SK-N-SH (cell line): ENCODE data around the gene CRTC2.

Source experiments
- CHD2 ChIP-seq: fragments of 150-350 bp; IDR thresholded peaks from 2 replicates; pipeline ENCODE4 v1.6.1; 2018; ENCODE audit warnings: low read length; ENCODE audit not compliant: partially characterized antibody
- CTCF ChIP-seq: fragments of 200-600 bp; sonication (generic); IDR thresholded peaks from 2 replicates; pipeline ENCODE4 v1.6.1; 2017; ENCODE audit warnings: antibody characterized with exemption, mild to moderate bottlenecking, moderate library complexity
- EP300 ChIP-seq, 2 experiments: IDR thresholded peaks; 2 replicates each; pipeline versions ENCODE4 v1.4.0 to v1.6.1; 2012; ENCODE audit warnings: borderline replicate concordance in 1 of 2, low read depth in 1 of 2, low read length in 1 of 2
- FOSL2 ChIP-seq: IDR thresholded peaks from 2 replicates; pipeline ENCODE4 v1.4.0; 2012; ENCODE audit warnings: low read depth, mild to moderate bottlenecking, moderate library complexity, borderline replicate concordance
- JUND ChIP-seq: IDR thresholded peaks from 2 replicates; pipeline ENCODE4 v1.4.0; 2012
- MEF2A ChIP-seq: IDR thresholded peaks from 2 replicates; pipeline ENCODE4 v1.4.0; 2012; ENCODE audit warnings: low read depth, borderline replicate concordance
- NRF1 ChIP-seq: IDR thresholded peaks from 2 replicates; pipeline ENCODE4 v1.6.1; 2012; ENCODE audit warnings: low read depth, mild to moderate bottlenecking, low read length
- POLR2AphosphoS5 ChIP-seq: IDR thresholded peaks from 2 replicates; pipeline ENCODE4 v1.6.1; 2012; ENCODE audit warnings: low read depth, low read length
- RAD21 ChIP-seq: IDR thresholded peaks from 2 replicates; pipeline ENCODE4 v1.6.1; 2012; ENCODE audit warnings: mild to moderate bottlenecking, low read length
- TF ChIP-seq, protein P1 (sequence below): IDR thresholded peaks from 2 replicates; pipeline ENCODE4 v1.6.1; 2012; ENCODE audit warnings: mild to moderate bottlenecking, low read depth, low read length, moderate library complexity

DNA sequence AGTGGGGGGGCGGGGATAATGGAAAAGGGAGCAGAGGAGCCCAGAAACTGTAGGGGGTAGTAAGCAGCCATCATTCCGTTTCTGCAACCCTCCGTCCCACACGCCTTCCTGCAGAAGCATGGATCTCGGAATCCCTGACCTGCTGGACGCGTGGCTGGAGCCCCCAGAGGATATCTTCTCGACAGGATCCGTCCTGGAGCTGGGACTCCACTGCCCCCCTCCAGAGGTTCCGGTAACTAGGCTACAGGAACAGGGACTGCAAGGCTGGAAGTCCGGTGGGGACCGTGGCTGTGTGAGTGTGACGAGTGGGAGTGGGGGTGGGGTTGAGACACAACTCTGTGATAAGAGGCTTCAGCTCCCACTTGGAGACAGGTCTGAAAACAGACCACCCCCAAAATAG, 10.0 kb upstream of the CRTC2 start:
- no peak for TF ChIP-seq POLR2AphosphoS5
- TF ChIP-seq CTCF: no peak
- TF ChIP-seq NRF1: no peak
- TF ChIP-seq CHD2: no peak
- no peak for TF ChIP-seq FOSL2
- no peak for TF ChIP-seq EP300 (IDR thresholded peaks at IDR 0.05; ENCODE audit: borderline replicate concordance in 1 of 2, low read depth in 1 of 2, low read length in 1 of 2)
- TF ChIP-seq, protein P1, sequence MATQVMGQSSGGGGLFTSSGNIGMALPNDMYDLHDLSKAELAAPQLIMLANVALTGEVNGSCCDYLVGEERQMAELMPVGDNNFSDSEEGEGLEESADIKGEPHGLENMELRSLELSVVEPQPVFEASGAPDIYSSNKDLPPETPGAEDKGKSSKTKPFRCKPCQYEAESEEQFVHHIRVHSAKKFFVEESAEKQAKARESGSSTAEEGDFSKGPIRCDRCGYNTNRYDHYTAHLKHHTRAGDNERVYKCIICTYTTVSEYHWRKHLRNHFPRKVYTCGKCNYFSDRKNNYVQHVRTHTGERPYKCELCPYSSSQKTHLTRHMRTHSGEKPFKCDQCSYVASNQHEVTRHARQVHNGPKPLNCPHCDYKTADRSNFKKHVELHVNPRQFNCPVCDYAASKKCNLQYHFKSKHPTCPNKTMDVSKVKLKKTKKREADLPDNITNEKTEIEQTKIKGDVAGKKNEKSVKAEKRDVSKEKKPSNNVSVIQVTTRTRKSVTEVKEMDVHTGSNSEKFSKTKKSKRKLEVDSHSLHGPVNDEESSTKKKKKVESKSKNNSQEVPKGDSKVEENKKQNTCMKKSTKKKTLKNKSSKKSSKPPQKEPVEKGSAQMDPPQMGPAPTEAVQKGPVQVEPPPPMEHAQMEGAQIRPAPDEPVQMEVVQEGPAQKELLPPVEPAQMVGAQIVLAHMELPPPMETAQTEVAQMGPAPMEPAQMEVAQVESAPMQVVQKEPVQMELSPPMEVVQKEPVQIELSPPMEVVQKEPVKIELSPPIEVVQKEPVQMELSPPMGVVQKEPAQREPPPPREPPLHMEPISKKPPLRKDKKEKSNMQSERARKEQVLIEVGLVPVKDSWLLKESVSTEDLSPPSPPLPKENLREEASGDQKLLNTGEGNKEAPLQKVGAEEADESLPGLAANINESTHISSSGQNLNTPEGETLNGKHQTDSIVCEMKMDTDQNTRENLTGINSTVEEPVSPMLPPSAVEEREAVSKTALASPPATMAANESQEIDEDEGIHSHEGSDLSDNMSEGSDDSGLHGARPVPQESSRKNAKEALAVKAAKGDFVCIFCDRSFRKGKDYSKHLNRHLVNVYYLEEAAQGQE: no peak
- no peak for TF ChIP-seq MEF2A
- TF ChIP-seq JUND: no peak
- no peak for TF ChIP-seq RAD21
